Ishikawa (cell line): ENCODE data around the gene GJA4.

Experiments used
- CEBPB ChIP-seq: IDR thresholded peaks from 2 replicates; pipeline ENCODE4 v1.6.1; 2012
- FOXM1 ChIP-seq: IDR thresholded peaks from 2 replicates; pipeline ENCODE4 v1.6.1; 2012; ENCODE audit warnings: low read depth, borderline replicate concordance
- MAX ChIP-seq: IDR thresholded peaks from 2 replicates; pipeline ENCODE4 v1.6.1; 2012
- NFIC ChIP-seq: IDR thresholded peaks from 2 replicates; pipeline ENCODE4 v1.6.1; 2012
- TAF1 ChIP-seq: IDR thresholded peaks from 2 replicates; pipeline ENCODE4 v1.6.1; 2012; ENCODE audit warnings: low read depth, mild to moderate bottlenecking
- TF ChIP-seq, protein P1 (sequence below): IDR thresholded peaks from 2 replicates; pipeline ENCODE4 v1.6.1; 2012; ENCODE audit warnings: low read depth, mild to moderate bottlenecking

DNA sequence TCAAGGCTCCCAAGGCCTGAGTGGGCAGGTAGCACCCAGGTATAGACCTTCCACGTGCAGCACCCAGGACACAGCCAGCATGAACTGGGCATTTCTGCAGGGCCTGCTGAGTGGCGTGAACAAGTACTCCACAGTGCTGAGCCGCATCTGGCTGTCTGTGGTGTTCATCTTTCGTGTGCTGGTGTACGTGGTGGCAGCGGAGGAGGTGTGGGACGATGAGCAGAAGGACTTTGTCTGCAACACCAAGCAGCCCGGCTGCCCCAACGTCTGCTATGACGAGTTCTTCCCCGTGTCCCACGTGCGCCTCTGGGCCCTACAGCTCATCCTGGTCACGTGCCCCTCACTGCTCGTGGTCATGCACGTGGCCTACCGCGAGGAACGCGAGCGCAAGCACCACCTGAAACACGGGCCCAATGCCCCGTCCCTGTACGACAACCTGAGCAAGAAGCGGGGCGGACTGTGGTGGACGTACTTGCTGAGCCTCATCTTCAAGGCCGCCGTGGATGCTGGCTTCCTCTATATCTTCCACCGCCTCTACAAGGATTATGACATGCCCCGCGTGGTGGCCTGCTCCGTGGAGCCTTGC lies 31.5 kb upstream of the GJA4 start:
- TF ChIP-seq MAX: no peak
- no peak for TF ChIP-seq FOXM1
- TF ChIP-seq CEBPB: no peak
- TF ChIP-seq, protein P1, sequence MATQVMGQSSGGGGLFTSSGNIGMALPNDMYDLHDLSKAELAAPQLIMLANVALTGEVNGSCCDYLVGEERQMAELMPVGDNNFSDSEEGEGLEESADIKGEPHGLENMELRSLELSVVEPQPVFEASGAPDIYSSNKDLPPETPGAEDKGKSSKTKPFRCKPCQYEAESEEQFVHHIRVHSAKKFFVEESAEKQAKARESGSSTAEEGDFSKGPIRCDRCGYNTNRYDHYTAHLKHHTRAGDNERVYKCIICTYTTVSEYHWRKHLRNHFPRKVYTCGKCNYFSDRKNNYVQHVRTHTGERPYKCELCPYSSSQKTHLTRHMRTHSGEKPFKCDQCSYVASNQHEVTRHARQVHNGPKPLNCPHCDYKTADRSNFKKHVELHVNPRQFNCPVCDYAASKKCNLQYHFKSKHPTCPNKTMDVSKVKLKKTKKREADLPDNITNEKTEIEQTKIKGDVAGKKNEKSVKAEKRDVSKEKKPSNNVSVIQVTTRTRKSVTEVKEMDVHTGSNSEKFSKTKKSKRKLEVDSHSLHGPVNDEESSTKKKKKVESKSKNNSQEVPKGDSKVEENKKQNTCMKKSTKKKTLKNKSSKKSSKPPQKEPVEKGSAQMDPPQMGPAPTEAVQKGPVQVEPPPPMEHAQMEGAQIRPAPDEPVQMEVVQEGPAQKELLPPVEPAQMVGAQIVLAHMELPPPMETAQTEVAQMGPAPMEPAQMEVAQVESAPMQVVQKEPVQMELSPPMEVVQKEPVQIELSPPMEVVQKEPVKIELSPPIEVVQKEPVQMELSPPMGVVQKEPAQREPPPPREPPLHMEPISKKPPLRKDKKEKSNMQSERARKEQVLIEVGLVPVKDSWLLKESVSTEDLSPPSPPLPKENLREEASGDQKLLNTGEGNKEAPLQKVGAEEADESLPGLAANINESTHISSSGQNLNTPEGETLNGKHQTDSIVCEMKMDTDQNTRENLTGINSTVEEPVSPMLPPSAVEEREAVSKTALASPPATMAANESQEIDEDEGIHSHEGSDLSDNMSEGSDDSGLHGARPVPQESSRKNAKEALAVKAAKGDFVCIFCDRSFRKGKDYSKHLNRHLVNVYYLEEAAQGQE: no peak
- no peak for TF ChIP-seq TAF1
- TF ChIP-seq NFIC: no peak
